ENCODE results near the gene FYCO1.

The FYCO1 gene

GRCh38 chr3:45959201-45959600 is 36.4 kb downstream of the FYCO1 start:
- no peak for DNase-seq

GRCh38 chr3:45958321-45958791 is 37.3 kb downstream of the FYCO1 start:
- no peak for DNase-seq

- no peak for DNase-seq
These were observed 38.0 kb downstream of the FYCO1 start for GRCh38 chr3:45957586-45957985.

- DNase-seq = no peak
These were observed 39.9 kb downstream of the FYCO1 start for GRCh38 chr3:45955706-45956105.

DNA sequence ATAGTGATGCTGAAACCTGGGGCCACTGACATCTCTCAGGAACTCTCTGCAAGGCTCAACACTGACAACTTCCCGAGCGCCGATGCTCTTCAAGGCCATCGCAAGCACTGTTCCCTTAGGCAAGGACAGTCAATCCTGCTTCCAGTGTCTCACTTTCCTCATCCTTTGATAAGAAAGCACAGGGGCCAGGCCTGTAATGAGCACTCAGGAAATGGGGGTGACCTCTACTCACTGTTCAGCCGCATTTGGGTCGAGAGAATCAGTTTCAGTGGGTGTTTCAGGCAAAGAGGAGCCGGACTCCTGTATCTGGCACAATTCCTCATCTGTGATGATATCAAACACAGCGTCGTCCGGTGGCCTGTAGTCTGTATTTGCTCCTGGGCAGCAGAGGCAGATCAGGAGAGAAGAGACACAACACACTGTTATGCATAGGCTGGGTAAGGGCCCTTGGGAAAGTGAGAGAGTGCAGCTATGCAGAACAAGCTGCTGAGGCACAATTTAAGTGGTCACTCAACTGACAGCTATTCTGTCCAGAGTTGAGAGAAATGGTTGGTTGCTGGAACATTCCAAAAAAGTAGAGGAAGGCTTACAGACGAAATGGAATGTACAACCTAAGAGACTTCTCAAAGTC is 40.5 kb downstream of the FYCO1 start:
- DNase-seq = no peak

DNA sequence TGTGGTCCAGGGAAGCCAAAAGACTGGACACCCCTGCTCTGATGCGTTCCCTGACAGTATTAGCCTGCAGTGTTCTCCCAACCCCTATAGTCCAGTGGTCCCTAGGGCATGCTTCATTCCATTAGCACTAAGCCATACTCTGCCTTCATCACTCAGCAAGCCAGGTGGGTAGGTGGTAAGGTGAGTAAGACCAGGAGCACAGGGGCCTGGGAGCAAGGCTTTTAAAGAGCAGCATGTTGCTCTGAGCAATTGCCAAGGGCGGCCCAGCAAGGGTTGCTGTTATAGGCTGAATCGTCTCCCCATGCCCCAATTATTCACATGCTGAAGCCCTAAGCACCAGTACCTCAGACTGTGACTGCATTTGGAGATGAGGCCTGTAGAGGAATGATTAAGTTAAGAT is 41.3 kb downstream of the FYCO1 start:
- no peak for DNase-seq

DNA sequence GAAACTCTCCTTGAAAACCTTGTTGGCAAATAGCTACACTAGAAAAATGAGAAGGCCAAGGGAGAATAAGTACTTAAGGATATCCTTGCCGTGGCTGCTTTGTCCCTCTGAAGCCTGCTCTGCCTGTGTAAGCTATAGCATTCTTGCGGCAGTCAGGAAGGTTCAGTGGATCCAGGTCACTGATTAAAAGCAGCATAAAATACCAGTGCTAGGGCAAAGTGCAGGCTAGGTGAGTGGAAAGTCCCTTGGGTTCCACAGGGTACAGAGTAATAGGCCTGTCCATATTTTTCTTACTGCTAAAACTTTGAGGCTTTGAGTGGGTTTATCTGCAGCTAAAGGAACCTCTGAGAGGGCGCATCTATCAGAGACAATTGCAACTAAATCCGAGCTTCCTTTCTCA is 42.1 kb downstream of the FYCO1 start:
- no peak for DNase-seq

DNA sequence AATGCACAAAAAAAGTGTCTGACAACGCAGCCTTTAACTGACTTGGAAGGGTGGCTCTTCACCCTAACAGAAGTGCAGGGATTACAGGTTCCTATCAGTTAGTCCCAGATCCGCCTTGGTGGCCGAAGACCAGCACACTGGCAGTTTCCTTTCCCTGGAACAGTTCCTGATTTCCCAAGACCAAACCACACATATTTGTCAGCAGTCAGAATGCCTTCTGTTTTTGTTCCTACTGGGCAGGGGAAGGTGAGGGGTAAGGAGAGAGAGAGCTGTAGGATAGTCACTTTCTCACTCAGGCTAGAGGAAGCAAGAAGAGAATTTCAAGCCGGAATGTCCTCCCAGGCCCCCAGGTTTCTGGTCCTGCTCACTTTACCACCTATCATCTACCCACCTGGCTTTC is 43.2 kb downstream of the FYCO1 start:
- no peak for DNase-seq

GRCh38 chr3:45951946-45952345 is 43.7 kb downstream of the FYCO1 start:
- DNase-seq = no peak

- no peak for DNase-seq
These were observed 44.7 kb downstream of the FYCO1 start for GRCh38 chr3:45950686-45951600.

GRCh38 chr3:45950131-45950530 is 45.5 kb downstream of the FYCO1 start:
- DNase-seq = no peak

DNA sequence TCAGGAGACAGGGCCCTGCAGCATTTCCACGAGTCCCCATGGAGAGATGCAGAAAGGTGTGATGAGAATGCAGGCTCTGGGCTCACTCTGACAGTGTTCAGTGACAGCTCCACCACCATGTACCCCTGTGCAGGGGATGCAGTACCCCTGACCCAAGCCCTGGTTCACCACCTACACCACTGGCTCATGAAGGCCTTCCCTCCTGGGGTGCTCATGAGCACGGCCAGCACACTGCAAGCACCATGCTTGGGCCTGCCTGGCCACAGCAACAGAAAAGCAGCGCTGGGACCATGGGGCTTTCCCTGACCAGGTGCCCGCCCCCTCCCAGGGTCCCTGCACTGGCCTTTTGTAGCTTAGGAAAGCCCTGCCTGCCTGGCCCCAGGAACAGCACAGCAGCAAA is 46.2 kb downstream of the FYCO1 start:
- no peak for DNase-seq

- DNase-seq = no peak
These were observed 46.7 kb downstream of the FYCO1 start for GRCh38 chr3:45948881-45949280.

DNA sequence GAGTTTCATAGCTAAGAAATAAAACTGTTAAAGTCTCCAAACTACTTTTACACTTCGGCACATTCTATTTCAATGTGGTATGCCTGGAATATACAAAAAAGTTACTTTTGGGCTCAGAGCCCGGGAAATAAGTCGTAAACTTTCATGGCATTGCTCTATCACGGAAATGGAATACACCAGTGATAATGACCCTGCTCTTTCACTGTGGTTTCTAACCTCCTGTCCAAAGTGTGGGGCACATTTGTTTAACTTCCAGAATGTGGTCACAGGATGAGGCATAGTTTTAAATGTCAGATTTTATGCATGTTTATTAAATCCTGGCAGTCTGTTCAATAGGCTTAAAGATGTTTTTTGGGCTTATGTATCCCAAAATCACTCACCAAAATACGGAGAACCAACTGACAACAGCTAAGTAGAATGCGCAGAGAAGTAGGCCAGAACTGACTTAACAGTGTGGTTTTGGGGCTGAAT is 47.3 kb downstream of the FYCO1 start:
- no peak for DNase-seq

GRCh38 chr3:45947361-45947760 is 48.3 kb downstream of the FYCO1 start:
- DNase-seq = no peak

- DNase-seq = no peak
These were observed 48.7 kb downstream of the FYCO1 start for GRCh38 chr3:45946875-45947274.

- no peak for DNase-seq
These were observed 49.3 kb downstream of the FYCO1 start for GRCh38 chr3:45946307-45946706.

- no peak for DNase-seq
These were observed 50.6 kb downstream of the FYCO1 start for GRCh38 chr3:45944830-45945620.

- DNase-seq = no peak
These were observed 52.3 kb downstream of the FYCO1 start, which contains the start of gene CXCR6 for GRCh38 chr3:45943207-45943846. CXCR6 (plus strand) TSS chr3:45943464; CDS start chr3:45946482, 3,018 bp downstream.

DNA sequence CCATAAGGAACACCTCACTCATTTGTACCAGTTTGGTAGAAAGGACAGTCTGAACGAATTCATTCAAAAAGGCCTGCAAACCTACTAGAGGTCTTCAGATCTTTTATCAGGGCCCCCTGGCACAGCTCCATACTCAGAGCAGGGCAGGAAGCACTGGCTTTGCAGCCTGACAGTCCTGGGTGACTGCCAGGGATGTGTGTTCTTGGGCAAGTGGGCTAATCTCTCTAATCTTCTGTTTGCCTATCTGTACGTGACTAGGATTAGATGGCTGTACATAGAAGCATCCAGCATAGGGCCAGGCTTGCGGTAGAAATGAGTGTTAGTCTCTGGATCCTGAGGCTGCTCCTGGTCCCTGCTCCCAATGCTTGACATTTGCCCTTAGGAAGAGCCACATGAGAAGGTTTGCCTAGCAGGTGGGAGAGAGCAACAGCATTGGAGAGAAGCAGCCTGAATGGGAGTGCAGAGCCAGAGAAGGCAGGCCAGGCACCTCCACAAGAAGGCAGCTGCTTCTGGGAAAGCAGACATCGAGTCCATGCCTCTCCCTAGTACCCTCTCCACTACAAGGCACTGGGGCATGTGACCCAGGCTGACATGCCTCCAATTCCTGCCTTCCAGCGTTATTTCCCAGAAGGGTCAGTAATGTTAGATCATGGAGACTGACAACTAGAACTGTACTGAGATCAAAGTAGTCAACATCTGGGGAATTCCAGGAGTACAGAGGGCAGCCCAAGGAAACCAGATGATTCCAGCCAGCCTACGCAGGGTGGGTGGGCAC is 53.4 kb downstream of the FYCO1 start:
- DNase-seq = no peak

- DNase-seq = no peak
These were observed 54.8 kb downstream of the FYCO1 start for GRCh38 chr3:45940781-45941365.

Data from NCI-H774 (cell line).